GM21360 (cell line): ENCODE data around the gene CD81.
A peak's percentile ranks its signal among the peaks of the same experiment; 100 is the strongest.

Source experiments
- ATAC-seq: cut with Tn5 transposase; IDR thresholded peaks from one replicate; pipeline ENCODE4 v1.9.1; 2021; ENCODE audit warnings: mild to moderate bottlenecking, moderate library complexity; ENCODE audit not compliant: unreplicated experiment

Gene CD81

DNA sequence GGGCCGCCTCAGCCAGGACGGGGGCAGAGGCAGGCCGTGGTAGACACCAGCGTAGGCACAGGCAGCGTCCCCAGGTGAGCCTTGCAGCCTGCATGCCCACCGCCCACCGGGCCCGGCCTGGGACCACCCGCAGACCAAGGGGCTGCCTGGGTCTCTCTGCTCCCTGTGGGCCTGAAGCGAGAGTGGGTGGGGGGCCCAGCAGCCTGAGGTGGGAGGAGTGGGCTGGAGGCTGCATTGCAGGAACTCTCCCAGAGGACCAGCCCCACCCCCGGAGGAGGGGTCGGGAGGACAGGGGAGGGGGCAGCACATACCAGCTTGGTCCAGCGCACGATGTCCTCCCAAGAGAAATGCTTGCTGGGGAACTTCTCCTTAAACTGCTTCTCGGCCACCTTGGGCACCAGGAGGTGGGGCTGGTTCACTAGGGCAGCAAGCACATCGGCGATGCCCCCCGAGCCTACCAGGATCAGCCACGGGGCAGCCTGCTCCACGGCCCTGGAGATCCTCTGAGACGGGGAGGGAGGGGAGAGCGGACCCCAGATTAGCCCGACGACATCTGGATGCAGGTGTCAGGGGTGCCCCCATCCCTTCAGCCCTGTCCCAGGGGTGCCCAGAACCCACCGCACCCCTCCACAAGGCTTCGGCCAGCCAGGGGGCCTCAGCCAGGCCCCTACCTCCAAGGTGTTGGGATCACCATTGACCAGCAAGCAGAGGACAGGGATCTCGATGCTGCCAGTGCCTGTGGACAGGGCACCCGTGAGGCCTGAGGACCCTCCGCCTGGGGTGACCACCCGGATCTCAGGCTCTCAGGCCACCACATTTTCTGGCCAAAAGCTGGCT lies 41.0 kb downstream of the CD81 start:
- no peak for ATAC-seq

DNA sequence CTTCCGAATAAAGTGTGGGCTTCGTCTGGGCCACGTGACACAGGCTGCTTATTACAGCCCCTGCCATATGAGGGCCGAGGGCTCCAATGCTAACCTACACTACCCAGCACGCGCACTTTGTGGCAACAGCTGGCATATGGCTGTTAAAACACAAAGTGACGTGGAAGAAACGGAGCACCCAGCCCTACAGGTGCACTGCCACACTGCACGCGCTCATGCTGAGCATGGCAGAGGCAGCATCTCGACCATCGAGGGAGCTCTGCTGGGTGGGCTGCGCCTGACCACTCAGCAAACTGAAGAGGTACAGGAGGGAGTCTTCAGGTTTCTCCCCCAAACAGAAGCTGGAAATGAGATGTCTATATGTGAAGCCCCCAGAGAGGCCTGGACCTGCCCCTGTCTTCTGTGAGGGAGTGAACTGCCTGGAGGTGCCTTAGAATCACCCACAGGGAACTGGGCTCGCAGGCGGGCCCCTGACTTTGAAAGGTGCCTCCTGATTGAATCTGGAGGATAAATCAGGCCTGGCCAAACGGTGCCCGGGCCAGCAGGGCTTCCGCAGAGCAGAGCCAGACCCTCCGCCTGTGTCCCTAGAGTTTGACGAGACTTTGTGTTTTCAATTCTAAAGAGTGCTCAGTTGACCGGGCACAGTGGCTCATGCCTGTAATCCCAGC lies 41.7 kb downstream of the CD81 start:
- ATAC-seq: no peak

DNA sequence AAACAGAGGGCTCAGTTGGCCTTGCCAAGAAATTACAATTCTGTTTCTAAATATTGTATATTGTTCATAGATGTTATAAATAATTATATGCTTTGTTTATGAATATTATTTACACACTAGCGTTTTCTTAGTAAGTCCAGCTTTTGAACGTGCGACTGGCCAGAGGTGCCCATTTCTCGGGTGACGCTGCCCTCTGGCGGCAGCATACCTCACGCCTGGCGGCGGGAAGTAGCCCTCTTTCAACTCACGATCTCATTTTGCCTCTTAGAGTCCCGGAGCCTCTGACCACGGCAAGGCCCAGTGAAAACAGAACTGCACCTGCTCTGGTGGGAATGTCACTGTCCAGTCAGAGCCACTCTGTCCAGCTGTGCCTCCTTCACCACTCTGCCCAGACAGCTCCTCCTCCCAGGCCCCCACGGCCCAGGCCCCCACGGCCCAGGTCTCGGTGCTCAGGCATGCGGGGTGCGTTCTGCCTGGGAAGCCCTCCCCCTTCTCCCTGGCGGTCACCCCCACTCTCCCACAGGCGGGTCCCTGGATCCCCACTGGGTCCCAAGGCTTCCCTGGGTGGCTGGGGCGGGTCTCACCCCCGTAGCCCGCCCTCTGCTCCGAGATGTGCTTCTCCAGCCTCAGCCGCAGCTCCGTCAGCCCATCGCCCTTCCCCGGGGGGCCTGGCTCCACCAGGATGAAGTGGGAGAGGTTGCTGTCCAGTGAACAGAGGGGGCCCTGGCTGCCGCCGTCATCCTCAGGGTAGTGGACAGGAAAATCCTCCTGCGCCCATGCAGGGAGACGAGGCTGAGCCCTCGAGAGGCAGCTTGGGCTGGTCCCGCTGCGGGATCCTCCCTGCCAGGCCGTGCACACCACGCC lies 42.8 kb downstream of the CD81 start:
- no peak for ATAC-seq

DNA sequence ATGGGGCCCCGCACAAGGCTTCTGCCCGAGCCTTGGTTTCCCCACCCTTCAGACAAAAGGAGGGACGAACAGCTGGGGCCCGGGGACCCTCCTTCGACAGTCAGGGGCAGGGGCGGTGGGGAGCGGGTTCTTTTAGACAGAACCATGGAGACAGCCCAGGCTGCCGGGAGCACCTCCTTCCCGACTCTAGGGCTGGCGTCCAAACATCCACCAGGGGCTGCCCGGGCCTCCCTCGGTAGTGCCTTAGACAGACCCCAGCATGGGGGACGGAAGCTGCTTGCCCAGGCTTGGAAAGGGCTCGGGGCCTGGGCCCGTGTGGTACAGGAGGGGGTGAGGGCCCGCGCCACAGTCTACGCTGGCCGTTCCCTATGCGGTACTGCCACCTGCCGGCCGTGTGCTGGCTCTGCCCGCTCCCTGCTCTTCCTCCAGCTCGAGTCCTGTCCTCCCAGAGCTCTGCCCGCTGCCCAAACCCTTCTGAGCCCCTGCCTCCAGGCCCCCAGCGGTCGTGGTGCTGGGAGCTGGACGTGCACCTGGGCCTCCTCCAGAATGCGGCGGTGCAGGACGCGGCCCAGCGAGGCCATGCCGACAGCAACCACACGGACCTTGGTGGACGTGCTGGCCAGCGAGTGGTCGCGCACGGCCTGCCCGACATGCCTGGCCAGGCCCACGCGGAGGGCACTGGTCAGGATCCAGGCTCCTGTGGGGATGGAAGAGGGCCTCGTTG lies 43.6 kb downstream of the CD81 start:
- ATAC-seq: peak; percentile 72

DNA sequence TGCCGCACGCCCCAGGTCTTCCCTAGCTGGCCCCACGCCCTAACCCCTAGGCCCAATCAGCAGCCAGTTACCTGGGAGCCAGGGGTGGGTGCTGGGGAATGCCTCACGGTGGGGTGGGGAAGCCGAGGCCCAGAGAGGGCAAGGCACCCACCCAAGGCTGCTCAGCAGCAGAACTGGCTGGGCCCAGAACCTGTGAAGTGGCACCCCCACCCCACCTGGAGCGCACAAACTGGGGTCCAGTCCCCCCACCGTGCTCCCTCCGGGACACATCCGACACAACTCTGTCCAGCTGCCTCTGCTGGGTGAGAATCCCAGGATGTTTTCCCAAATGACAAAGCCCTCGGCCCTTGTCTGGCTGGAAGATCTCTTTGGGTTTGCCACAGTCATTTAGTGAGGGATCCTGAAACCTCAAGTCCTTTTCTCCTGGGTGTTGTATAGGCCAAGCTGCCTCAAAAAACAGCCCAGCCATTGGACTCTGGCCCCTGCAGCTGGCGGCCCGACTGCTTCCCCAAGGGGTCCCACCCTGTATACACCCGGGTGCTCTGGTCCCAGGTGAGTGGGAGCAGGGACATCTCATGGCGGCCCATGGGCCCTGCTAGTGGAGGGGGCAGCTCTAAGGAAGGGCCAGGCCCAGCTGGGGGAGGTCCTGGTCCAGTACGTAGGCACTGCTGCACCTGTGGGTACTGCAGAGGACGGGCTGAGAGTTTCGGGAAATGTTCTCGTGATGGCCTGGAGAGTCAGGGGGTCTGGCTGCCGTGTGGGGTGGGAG lies 44.3 kb downstream of the CD81 start:
- no peak for ATAC-seq

DNA sequence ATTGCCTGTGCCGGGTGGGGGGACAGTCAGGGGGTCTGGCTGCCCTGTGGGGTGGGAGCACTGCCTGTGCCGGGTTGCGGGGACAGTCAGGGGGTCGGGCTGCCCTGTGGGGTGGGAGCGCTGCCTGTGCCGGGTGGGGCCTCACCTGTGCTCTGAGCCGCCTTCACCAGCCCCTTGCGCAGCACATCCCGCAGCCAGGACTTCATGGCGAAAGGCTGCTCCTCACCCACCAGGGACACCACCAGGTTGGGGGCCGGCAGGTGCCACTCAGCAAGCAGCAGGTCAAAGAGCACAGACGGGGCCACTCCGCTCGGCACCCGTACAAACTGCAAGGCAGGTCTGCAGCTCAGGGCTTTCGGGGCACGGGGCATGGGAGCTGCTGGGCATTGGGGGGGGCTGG lies 44.9 kb downstream of the CD81 start:
- ATAC-seq: no peak

DNA sequence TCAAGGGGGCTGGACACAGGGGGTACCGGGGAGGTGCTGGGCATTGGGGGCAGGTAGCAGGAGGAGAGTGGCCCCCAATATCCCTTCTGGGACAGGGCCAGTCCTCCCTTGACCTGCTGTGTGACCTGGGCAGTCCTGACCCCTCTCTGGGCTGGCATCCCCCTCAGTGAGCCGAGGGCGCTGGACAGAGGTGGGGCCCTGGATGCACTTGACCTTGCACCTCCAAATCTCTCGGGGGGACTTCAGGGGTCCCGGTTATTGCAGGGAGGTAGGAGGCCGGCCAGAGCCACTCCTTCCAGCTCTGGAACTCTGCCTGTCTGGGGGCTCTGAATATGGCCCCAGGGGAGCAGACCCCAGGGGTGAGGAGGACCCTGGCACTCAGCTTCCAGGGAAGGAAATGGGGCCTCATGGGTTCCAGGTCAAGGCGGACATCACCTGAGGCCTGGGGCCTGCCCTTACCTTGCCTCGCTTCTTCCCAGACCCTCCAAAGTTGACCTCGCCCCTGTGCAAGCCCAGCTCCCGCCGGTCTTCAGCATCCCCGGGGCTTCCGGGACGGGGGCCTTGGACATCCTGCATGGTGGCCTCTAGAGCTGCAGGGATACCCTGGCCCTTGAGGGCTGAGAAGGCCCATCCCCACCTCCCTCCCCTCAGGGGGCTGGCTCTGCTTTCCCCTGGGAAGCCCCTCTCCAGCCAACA lies 45.5 kb downstream of the CD81 start:
- ATAC-seq: no peak

DNA sequence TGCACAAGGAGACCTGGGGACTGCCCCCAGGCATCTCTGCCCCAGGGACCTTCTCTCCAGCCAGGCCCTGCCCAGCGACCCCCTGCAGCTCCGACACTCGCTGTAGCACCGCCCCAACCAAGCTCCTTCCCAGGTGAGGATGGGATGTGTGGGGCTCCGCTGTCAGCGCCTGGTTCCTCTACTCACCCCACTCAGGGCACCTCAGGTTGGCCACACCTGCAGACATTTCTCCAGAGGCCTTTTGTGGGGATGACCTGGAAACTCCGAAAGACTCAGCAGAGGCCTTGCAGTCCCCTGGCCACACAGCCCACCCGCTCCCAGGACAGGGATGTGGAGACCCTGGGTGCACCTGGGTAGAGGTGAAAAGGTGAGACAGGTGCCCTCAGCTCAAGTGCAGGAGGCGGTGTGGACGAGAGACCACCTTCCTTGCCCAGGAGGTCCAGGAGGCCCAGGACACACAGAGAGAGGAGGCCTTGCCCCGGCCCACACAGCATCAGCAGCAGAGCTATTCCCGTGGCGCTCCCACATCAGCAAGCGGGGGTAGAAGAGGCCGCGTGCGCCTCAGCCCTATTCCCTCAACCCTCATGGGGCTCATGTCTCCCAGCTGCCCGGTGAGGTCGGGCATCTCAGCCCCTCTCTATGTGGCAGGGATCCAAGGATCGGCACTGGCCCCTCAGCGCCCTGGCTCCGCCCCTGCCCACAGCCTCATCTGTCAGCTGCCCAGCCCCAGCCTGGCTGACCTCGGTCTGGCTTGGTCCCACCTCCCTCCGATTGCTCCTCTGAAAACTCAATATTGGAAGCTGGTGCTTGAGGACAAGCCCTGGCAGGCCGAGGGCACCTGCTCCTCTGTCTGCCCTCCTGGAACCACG lies 46.3 kb downstream of the CD81 start:
- no peak for ATAC-seq

DNA sequence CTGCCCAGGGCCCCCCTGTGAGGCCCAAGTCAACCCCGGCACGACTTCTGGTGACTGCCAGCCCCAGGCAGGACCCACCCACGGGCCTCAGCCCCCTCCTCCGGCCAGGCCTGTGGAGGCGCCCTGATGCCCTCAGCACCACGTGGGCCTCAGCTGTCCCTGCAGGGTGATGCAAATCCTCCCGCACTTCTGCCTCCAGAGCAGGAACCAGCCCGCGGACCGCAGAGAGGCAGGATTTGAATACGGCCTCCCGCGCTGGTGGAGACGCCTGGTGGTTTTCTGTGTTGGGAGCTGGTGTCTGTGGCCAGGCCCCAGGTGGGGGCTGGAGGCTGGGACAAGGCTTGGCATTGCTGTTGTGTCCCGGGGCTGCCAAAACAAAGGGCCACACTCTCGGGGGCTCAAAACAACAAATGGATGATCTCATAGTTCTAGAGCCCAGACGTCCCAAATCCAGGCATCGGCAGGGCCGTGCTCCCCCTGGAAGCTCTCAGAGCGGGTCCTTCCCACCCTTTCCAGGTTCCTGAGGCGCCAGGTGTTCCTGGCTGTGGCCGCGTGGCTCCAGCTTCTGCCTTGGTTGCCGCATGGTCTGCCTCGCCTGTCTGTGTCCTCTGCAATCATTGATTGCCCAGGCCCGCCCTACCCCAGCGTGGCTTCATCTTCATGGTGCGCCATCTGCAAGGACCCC lies 47.8 kb downstream of the CD81 start:
- ATAC-seq: no peak

DNA sequence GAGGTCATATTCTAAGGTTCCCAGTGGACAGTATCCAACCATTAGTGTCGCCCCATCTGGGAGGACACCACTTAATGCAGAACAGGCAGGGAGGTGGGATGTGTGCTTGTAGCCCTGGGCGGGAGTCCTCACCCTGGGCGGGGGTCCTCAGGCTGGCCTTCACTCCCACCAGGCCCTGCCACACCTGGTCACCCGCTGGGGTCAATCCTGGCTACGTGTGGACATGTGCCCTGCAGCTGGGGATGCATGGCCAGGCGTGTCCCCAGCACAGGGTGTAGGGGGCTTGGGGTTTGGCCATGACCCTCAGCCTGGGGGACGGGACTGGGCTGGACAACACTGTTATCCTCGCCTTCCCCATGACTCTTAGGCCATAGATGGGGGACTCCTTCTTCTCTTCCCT lies 48.4 kb downstream of the CD81 start:
- ATAC-seq: no peak

DNA sequence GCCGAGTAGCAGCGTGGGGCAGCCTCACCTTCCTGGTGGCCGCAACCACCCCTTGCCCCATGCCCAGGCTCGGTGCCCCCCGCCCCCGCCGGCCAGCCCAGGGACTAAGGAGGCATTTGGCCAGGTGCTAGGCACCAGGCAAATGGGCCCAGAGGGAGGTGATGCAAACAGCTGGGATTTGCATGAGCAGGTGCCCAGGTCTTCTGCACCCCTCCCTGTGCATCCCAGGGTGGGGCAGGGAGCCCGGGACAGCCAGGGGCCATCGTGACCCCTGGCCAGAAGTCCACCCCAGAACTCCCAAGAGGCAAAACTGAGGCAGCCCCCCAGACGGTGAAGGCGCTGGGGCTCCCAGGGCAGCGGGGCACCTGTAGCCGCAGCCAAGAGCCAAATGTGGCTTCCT lies 49.1 kb downstream of the CD81 start:
- no peak for ATAC-seq

DNA sequence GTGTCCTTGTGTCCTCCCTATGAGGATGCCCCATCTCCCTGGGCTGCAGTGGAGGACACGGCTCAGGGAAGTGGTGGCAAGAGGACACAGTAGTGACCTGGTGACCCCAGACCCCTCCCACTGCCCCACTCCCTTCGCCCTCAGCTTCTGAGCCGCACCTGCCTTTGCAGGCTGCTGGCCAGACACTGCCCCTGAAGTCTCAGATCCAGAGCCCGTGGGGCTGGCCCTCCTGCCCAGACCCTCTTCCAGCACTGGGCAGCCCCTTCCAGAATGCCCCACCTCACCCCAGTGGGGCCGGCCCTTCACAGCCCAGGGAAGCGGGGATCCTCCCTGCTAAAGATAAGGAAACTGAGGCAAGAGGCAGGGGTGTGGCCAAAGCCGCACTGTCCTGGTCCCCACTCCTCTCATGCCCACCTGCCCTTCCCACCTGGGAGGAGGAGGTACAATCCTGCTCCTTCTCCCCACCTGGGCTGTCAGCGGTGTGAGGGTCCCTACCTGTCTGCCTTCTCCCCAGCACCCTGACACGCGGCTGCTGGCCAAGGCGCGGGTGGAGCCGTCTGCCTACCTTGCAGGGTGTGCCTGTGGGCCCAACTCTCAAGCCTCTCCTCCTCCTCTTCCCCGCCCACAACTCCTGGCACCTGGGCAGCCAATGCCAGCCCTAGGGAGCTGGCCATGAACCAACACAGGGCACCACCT lies 49.9 kb downstream of the CD81 start:
- ATAC-seq: no peak

DNA sequence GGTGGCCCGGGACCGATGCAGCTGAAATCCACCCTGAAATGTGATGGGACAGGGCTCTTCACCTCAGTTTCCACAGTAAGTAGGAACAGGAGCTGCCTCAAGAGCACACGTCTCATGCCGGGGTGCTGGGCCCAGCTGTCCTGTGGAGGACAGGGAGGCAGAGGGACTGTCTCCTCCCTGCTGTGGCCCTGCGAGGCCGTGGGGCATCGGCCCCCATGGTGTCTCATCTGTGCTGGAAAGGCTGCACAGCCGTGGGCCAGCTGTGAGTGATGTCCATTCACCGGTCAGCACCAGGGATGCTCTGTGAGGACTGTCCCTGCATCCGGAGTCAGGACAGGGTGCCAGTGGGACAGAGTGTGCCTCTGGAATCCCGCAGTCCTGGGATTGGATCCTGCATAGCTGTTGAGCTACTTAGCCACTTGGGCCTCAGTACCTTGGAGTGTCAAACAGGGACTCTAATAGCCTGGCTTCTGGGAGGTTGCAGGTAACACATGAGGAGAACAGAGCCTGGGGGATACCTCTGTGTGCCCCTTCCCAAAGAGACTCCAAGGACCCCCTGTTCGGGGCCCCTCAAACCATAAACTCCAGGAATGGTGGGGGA lies 50.7 kb downstream of the CD81 start:
- ATAC-seq: no peak

DNA sequence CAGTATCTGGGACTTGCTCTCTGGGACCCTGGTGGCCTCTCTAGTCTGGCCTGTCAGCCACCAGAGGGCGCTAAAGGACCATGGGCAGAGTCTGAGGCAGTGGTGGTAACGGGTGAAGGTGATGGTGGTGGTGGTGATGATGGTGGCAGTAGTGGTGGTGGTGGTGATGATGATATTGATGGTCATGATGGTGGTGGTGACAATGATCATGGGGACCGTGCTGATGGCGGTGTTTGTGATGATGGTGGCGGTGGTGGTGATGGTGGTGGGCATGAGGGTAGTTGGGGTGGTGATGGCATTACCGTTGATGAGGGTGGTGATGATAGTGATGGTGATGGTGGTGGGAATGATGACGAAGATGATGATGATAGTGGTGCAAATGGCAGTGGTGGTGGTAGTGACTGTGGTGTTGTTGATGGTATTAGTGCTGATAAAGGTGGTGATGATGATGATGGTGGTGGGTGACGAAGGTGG lies 51.2 kb downstream of the CD81 start:
- no peak for ATAC-seq

DNA sequence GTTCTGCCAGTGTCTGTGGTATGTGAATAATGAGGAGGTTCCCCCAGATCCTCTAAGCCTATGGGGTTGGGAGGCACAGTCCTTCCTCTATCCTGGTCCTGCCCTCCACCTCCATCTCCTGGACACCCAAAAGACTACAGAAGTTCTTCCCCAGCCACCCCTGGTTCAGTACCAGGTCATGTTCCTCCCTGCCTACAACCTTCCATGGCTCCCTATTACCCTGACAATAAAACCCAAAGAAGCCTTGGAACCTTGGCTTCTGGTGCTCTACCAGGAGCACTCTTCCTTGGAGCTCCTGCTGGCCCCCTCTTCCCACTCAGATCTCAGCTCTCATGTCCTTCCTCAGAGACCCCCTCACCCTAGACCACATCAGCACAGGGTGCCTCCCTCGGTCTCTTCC lies 54.3 kb downstream of the CD81 start:
- no peak for ATAC-seq

DNA sequence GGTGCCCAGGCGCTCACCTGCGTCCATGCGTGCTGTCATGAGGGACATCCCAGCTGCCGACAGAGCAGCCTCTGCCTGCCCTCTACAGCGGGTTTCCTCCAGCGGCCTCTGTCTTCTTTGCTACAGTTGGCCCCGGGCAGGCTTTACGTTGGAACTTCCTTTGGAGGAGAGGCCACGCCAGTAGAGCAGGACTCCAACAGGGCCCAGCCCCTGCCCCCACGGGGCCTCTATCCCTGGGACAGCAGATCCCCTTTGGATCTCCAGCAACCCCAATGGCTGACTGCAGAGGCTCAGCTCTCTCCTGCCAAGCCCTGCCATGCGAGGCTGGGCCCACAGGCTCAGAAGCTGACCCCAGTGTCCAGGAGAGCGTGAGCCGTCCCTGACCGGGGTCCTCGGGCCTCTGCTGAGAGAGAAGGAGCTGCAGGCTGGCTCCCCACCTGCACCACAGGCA lies 55.1 kb downstream of the CD81 start:
- ATAC-seq: no peak

DNA sequence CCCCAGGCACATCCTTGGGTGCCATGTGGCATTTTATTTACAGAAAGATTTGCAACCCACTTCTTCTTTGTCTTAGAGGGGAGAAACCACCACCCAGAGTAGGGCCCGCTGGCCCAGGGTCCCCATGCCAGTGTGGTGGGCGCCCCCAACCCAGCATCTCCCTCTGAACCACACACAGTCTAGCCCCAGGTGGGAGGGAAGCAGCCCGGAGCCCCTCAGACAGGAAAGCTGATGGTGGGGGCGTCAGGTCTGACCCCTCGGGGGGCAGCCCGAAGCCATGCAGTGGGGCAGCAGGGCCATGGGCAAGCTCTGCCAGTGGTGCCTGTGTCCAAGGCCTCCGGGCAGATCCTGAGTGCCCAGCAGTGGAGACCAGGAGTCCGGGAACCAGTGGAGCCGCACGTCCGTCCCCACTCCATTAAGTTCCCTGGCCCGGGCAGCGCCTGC lies 55.5 kb downstream of the CD81 start:
- ATAC-seq: no peak
